ENCODE measurements around the gene SLC18A3. TPM values are rescaled to one million over a fixed set of nuclear protein-coding genes. Genes with fewer than 3 reads are reported as not detected.

SLC18A3 gene
- polyA plus RNA-seq, 1 donor (not counting 4 experiments of a cell fraction or from before 2014, with no cell fraction given) = not detected

GRCh38 chr10:49617121-49618020 is 7.3 kb downstream of the SLC18A3 start:
- no peak overlapping the region for H3K4me3 ChIP-seq (ENCODE audit: control insufficient read depth in 2 of 3, extremely low read depth in 1 of 3, insufficient read depth in 2 of 3, low read depth in 1 of 3, low read length in 3 of 3)
- H3K4me2 ChIP-seq (ENCODE audit: control insufficient read depth, extremely low read depth, insufficient read depth, low read depth, low read length) = no peak overlapping the region
- H3K4me1 ChIP-seq (ENCODE audit: control insufficient read depth, extremely low read depth, insufficient read depth, low read length) = peaks cover 2% of the 10 kb centered on the region
- H2AFZ ChIP-seq (ENCODE audit: control insufficient read depth, low read length) = no peak overlapping the region
- FAIRE-seq (no peak), DNase-seq (ENCODE audit: low read depth, low spot score) (no peak)
- no peaks in the 10 kb centered on the region for H3K9me3 ChIP-seq (ENCODE audit: control insufficient read depth, low read depth, low read length)
- peaks cover 67% of the 10 kb centered on the region for H3K27me3 ChIP-seq (ENCODE audit: control insufficient read depth, extremely low read depth, insufficient read depth, low read length)
- no peaks in the 10 kb centered on the region for H3K36me3 ChIP-seq (ENCODE audit: control insufficient read depth in 2 of 2, extremely low read depth in 1 of 2, insufficient read depth in 2 of 2, low read length in 2 of 2)
- no peaks in the 10 kb centered on the region for H4K20me1 ChIP-seq (ENCODE audit: control insufficient read depth, extremely low read depth, insufficient read depth, low read length)
- H3K9ac ChIP-seq (ENCODE audit: control insufficient read depth, extremely low read depth, insufficient read depth, low read length) = no peak overlapping the region
- TF ChIP-seq EZH2 (IDR thresholded peaks at IDR 0.05; ENCODE audit: low read length) (no peak), CTCF (optimal IDR thresholded peaks at IDR 0.05 in 1 of 3, IDR thresholded peaks at IDR 0.05 in 1 of 3, conservative IDR thresholded peaks at IDR 0.05 in 1 of 3; ENCODE audit: extremely low read depth in 1 of 3, insufficient read depth in 2 of 3, low read length in 3 of 3) (no peak)
- no peaks in the 10 kb centered on the region for H3K9me1 ChIP-seq (ENCODE audit: control insufficient read depth, extremely low read depth, insufficient read depth, low read length)
- H3K79me2 ChIP-seq (ENCODE audit: control insufficient read depth, insufficient read depth, low read length) = no peaks in the 10 kb centered on the region
- no peak overlapping the region for H3K27ac ChIP-seq (ENCODE audit: control insufficient read depth, insufficient read depth, low read length)
- dilution Hi-C loops (cut with MboI; ENCODE audit: extremely low pct_ligation_motif_present, low sequenced_read_pairs) = no loop called here

- Histone ChIP-seq H3K4me1 (ENCODE audit: control insufficient read depth, extremely low read depth, insufficient read depth, low read length) (no peaks in the 10 kb centered on the region), H3K9me3 (ENCODE audit: control insufficient read depth, low read depth, low read length) (no peaks in the 10 kb centered on the region), H3K4me3 (ENCODE audit: control insufficient read depth in 2 of 3, extremely low read depth in 1 of 3, insufficient read depth in 2 of 3, low read depth in 1 of 3, low read length in 3 of 3) (no peak overlapping the region), H3K4me2 (ENCODE audit: control insufficient read depth, extremely low read depth, insufficient read depth, low read depth, low read length) (no peak overlapping the region), H3K27me3 (ENCODE audit: control insufficient read depth, extremely low read depth, insufficient read depth, low read length) (peaks cover 52% of the 10 kb centered on the region), H4K20me1 (ENCODE audit: control insufficient read depth, extremely low read depth, insufficient read depth, low read length) (no peaks in the 10 kb centered on the region), H3K9me1 (ENCODE audit: control insufficient read depth, extremely low read depth, insufficient read depth, low read length) (no peaks in the 10 kb centered on the region), H3K36me3 (ENCODE audit: control insufficient read depth in 2 of 2, extremely low read depth in 1 of 2, insufficient read depth in 2 of 2, low read length in 2 of 2) (no peaks in the 10 kb centered on the region), H3K9ac (ENCODE audit: control insufficient read depth, extremely low read depth, insufficient read depth, low read length) (no peak overlapping the region), H2AFZ (ENCODE audit: control insufficient read depth, low read length) (no peak overlapping the region), H3K79me2 (ENCODE audit: control insufficient read depth, insufficient read depth, low read length) (no peaks in the 10 kb centered on the region), H3K27ac (ENCODE audit: control insufficient read depth, insufficient read depth, low read length) (no peak overlapping the region)
- dilution Hi-C loops (cut with MboI; ENCODE audit: extremely low pct_ligation_motif_present, low sequenced_read_pairs) = no loop called here
- FAIRE-seq (no peak), DNase-seq (ENCODE audit: low read depth, low spot score) (no peak)
- TF ChIP-seq EZH2 (IDR thresholded peaks at IDR 0.05; ENCODE audit: low read length) (no peak), CTCF (optimal IDR thresholded peaks at IDR 0.05 in 1 of 3, IDR thresholded peaks at IDR 0.05 in 1 of 3, conservative IDR thresholded peaks at IDR 0.05 in 1 of 3; ENCODE audit: extremely low read depth in 1 of 3, insufficient read depth in 2 of 3, low read length in 3 of 3) (no peak)
These were observed 8.7 kb downstream of the SLC18A3 start for GRCh38 chr10:49618821-49619220.

Data from keratinocyte (primary cell).